DND-41 (cell line): ENCODE results near the gene TXNDC5.

Source experiments
- CTCF ChIP-seq: IDR thresholded peaks from 2 replicates; pipeline ENCODE4 v1.5.1; 2012; ENCODE audit warnings: borderline replicate concordance, low read length, moderate library complexity, mild to moderate bottlenecking; ENCODE audit not compliant: poor library complexity, severe bottlenecking; ENCODE audit errors: extremely low read depth
- EZH2 ChIP-seq: IDR thresholded peaks from 3 replicates; pipeline ENCODE4 v1.6.1; 2012; ENCODE audit warnings: borderline replicate concordance, low read depth, mild to moderate bottlenecking, moderate library complexity, low read length, inconsistent platforms; ENCODE audit not compliant: severe bottlenecking

- no peak for TF ChIP-seq CTCF
- no peak for TF ChIP-seq EZH2
Measured at GRCh38 chr6:7903673-7904072, 6.9 kb downstream of the TXNDC5 start.
